ENCODE data around the gene KEL.

The KEL gene

DNA sequence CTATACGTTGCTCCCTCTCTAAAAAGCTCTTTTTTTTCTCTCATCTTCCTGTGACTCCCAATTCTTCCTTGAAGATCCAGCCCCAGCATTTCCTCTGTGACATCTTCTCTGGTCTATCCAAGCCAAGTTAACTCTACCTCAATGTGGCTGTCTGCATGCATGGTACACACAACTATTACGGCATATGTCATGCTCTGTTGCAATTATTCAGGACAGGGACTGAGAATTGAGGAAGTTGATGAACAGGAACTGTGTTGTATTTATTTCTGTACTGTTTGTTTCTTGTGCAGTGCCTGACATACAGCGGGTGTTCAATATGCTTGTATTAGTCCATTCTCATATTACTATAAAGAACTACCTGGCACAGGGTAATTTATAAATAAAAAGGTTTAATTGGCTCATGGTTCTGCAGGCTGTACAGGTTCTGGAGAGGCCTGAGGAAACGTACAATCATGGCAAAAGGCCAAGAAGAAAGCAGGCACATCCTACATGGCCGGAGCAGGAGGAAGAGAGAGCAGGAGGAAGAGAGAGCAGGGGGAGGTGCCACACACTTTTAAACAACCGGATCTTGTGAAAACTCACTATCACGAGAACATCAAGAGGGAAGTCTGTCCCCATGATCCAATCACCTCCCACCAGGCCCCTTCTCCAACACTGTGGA lies 34.9 kb downstream of the KEL start:
- DNase-seq (ENCODE audit: low spot score): no peak

DNA sequence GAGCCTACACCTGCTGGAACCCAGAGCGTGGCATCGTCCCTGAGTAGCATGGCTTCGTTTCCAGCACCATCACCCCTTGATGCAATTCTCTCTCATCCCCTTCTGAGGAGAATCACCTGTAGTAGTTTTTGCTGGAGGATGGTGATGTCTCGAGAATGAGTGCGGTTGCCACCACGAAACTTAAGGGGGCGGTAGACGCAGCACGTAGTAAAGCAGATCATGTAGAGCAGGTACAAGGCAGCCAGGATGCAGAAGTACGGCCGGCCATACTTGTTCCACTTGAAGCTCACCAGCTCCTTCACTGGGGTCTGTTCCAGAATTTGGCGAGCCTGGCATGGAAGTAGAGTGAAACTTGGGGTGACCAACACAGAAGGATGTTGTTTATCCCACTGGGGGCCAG lies 36.8 kb downstream of the KEL start:
- no peak for DNase-seq (ENCODE audit: low spot score)

DNA sequence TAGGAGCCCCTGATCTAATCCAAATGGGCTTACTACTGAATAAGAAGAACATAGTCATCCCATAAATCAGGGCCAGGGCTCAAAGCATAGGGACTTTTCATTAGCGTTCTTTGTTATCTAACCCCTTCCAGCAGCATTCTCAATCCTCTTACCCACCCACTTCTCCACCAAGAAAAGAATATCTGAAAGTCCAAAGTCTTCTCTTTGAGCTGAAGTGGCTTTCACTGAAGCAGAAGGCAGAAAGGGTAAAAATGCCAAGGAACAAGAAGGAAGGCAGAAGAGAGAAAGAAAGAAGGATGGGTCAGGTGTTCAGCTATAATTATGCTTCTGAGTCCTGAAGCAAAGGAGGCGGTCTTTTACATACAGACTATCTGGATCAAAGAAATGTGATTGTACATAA lies 38.8 kb downstream of the KEL start:
- no peak for DNase-seq (ENCODE audit: low spot score)

DNA sequence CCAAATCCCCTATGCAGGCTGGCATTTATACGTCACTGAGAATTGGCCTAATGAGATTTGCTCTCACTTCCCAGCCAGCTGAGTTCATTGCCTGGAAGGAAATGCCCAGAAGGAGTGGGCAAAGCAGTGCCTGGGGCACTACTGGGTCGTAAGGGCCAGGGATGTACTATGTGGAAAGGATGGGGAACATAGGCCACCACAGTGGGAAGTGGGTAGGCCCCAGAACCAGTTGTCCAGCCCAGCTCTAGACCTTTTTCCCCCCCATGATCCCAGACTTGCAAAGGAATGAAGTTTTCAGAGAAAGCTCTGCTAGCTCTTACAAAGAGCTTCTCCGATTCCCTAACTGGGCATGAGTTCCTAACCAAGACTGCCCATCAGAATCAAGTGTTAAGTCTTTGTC lies 42.5 kb downstream of the KEL start:
- no peak for DNase-seq (ENCODE audit: low spot score)

DNA sequence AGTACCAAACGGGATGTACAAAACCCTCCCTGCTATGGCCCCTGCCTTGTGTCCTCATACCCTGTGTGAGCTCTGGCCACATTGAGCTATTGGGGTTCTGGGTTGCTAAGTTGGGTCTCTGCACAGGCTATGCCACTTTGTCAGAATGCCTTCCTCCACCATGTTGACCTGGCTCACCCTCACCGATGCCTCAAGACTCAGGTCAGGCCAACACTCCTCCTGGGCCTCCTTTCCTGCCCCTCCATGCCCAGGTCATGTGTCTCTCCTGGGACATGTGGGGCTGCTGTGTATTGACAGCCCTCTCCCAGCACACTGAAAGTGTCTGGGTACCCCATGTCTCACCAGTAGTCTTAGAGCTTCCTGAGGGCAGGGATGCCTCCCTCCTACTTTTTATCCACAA lies 43.3 kb downstream of the KEL start:
- no peak for DNase-seq (ENCODE audit: low spot score)

DNA sequence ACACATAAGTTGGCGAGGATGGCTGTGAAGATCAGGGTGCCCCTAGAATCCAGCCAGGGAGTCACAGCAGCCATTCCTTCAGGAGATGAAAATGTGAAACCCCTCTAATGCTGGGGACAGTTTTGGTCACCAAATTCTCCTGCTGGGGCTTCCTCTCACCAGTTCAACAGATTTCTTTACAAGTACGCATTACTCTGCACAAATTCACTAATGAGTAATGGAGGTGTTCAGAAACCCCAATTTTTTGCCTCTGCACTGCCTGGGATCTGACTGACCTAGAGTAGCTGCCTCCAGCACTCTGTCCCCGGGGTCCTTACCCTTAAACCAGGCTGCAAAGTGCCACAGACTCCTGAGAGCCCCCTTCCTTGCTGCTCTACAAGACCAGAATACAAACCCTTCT lies 44.7 kb downstream of the KEL start:
- no peak for DNase-seq (ENCODE audit: low spot score)

DNA sequence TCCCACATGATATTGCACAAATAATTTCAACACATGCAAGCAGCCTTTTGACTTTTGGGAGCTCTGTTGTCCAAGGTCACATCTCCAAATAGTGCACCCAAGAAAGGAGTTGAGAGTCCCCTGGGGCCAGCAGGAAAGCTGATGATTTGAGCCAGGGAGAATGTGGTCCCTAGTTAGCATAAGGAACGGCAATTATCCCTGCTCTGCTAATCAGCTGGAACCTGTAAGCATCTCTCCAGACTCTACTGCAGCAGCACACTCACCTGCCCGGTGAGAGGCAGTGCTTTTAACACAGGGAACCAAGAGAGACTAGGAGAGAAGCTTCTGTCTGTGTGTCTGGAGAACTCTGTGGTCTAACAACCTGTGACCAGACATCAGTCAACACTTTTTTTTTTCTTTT lies 45.7 kb downstream of the KEL start:
- no peak for DNase-seq (ENCODE audit: low spot score)

DNA sequence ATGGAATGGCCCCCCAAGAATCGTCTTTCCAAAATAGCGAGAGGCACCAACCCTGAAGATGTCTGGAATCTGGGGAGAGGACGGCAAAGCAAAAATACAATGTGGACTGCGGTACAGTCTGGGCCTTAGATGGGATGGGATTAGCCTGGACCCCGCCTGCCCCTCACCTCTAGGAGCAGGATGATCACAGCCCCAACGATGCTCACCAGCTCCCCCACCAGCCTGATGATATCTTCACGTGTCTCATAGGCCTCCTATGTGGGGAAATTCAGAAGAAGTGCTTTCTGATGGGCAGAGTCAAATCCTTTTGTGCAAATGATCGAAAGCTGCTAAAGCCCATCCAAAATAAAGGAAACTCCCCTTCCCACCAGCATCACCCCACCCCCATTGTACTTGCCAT lies 46.8 kb downstream of the KEL start:
- no peak for DNase-seq (ENCODE audit: low spot score)

DNA sequence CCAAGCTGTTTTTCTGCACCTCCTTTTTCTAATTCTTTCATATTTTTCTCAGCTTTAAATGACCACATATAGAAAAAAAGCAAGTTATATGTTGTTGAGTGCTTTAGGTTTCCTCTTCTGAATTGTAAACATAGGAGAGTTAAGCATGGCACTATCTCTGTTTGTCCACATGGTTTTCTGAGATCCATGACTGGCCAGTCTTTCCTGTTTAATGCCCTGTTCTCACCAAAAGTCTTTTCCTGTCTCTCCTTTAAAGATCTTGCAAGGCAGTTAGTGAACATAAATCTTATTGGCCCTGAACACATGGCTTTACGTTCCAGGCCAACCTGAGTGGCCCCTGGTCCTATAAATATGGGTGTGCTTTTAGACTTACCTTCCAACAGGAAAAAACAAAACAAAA lies 48.0 kb downstream of the KEL start:
- DNase-seq (ENCODE audit: low spot score): no peak

DNA sequence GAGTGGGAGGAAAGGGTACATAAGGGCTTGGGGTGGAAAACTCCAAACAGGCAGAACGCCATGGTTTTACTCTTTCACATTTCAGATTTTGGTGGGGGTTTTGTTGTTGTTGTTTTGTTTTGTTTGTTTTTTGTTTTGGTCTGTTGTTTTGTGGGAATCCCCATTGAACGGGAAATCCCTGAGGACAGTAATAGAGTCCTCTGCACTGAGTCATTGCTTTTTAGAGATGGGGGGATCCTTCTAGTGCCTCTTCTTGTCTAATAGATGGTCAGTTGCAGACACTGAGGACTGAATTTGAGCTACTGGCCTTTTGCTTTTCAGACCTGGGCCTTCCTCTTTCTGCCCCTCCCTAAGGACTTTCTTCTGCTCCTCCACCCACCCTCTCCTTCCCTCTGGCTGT lies 48.6 kb downstream of the KEL start:
- DNase-seq (ENCODE audit: low spot score): no peak

DNA sequence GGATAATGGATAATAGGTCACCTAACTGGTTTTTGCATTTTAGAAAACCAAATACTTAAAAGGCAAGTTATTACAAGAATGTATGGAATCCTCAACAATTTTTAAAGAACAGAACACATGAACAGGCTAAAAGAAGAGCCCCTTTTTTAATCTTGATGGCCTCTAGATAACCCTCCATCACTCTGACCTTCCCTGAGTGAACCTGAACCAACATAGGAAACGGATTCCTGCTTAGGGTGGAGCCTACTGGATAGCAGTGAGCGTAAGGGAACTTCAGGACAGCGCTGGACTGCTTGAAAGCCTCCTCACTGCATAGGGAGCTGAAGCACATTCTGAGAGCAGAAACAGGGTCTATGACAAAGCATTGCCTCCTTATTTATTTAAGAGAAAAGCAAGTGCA lies 49.1 kb downstream of the KEL start:
- DNase-seq (ENCODE audit: low spot score): no peak

DNA sequence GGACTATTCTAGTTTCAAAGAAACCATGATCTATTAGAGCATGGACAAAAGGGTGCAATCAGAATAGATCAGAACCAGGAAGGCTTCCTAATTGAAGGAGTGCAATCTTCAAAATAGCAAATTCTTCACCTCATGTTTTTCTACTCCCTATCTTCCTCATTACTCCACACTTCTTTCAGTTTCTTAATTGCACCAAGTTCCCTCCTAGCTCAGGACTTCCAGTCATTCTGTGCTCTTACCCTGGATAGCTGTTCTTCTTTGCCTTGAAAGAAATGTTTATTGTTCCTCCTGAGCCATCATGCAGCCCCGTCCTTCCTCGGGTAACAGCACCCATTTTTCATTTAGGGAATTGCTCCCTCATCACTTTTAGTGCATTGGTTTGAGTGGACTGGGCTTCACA lies 51.7 kb downstream of the KEL start:
- no peak for DNase-seq (ENCODE audit: low spot score)

DNA sequence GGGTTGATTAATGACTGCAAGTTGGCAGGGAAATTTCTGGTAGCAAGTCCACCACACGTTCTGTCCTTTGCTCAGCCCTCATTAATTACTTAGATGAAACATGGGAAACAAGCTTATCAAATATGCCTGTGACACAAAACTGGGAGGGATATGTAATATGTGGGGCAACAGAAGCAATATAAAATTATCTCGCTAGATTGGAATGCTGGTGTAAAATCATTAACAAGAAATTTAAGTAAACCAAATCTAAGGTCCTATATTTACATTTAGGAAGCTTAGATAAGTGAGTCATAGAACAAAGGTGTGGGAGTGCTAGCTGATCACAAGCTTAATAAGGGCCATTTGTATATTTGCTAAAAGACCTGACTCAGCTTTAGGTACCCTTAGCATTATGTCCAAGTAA lies 52.1 kb downstream of the KEL start:
- no peak for DNase-seq (ENCODE audit: low spot score)

DNA sequence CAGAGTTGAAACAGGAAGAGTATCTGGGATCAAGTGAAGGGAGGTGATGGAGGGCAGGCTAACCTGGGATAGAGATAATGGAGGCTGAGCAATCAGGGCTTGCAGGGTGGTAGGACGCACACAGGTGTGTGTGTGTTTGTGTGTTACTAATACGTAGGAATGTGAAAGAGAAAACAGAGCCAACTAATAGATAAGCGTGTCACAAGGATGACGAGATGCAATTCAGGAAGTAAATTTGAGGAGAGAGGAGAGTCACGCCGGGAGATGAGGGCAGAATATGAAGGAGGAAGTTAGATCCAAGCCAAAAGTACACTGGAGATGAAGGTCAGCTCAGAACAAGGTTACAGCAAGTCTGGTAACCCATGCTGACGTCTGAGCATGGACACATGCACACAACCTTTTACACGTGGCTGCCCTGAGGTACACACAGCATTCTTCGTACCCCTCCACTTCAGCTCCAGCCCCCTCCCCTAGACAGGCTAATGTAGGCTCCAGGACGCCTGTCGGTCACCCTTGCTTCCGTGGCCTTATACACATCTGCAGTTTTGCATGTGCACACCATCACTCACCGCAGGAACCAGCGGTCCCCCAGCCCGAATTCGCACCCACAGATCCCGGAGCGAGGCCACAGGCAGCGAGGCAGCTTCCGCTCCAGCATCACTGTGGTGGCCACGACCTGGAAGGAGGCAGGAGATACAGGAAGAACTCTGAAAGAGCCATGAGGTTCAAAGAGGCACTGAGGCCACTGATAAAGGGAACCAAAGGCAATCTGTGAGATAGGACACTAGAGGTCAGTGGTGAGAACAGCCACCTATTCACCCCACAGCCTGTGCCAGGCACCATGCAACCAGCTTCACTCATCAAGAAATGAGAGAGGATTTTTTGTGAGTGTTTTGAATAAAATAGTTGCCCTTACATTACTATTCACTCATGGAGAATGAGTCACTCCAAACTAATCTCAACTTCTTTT lies 53.0 kb downstream of the KEL start:
- no peak for DNase-seq (ENCODE audit: low spot score)

DNA sequence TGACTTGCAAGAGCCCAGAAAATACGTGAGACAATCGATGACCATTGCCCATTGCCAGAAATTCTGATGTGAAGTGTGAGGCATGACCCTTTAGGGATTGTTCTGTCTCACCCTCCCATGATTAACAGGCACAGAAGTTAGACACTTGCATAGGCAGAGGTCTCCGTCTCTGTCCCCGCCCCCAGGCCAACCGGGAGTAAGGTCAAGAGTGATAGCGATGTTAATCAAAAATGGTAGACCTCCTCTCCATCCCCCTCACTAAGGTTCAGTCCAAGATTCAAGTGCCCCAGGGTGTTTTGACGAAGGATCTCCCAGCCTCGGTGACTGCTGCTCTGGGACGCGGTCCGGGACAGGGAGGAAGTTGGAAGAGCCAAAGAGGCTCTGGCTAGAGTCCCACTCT lies 53.9 kb downstream of the KEL start:
- DNase-seq (ENCODE audit: low spot score): no peak

DNA sequence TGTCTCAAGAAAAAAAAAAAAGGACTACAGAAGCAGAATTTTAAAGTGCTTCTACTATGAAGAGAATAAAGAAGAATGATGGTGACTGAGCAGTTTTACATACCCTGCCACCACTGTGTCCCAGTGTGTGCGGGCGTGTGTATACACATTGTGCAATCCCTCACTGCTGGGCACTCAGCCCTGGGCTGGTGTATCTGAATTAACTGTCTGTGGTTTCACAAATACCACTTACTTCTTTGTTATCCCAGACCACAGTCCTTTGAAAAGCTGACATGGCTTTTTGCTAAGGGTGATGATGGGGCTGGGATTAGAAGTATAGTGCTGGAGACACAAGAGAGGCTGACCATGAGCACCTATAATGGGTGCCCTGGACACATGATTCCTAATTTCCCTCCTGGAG lies 55.5 kb downstream of the KEL start:
- no peak for DNase-seq (ENCODE audit: low spot score)

DNA sequence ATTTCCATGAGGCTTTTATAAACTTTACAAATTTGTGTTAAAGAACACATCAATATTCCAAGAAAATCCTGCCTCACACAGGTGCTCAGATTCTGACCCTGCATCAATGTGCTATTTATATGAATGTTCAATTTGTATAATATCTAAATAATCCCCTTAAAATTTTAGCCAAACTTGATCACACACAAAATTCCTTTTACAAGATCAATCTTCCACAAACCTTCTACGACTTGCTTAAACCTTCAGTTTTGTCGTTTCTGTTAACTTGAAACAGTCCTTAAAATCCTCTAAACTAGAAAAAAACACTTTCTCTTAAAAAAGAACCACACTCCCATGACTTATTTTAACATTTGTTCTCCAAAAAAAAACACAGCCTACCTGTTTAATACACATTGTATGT lies 56.4 kb downstream of the KEL start:
- DNase-seq (ENCODE audit: low spot score): no peak

DNA sequence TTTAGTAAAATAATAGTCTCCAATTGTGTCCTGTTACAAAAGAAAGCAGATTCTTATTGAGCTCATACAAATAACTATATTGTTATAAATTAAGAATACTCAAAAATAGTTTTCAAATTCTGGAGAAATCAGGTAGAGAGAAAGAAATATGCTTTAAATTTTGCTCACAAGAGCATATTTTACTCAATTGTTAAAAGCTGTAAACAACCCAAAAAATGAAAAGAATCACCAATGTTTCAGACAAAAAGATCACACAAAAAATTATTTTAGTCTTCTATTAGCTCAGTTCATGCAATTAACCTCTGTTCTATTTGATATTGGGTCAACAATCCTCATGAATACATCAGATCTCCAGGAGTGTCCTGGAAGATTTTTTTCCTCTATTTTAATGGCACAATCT lies 58.0 kb downstream of the KEL start:
- no peak for DNase-seq (ENCODE audit: low spot score)

DNA sequence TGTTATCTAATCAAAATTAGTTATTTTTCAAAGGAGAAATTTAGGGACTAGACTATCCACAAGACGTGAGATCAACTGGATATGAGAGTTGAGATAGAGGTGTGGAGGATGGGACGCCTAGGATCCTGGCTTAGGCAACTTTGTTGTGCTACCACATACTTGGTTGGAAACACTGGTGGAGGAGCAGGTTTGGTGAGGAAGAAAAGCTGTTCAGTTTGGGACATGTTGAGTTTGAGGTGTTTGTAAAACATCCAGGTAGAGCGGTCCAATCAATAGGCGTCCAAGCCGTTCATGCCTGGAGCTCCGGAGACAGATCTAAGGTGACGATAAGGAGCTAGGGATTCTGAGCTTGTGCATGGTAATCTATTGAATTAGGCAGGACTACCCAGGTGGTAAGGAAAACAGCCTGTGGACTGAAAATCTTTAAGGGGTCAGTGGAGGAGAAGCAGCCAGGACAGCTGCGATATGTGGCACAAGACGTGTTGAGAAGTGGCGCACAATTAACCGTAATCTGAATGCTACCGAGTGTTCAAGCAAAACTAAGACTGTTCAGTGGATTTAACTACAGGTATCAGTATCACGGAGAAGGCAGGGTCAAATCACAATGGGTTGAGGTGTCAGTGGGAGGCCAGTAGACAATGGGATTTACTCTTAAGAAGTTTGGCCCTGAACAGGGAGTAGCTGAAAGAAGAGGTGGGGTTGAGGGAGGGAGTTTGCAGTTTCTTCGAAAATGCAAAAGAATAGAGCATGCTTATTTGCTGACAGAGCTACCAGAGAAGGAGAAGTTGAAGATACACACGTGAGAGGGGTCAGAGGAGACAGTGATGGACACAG lies 60.5 kb downstream of the KEL start:
- DNase-seq (ENCODE audit: low spot score): no peak

DNA sequence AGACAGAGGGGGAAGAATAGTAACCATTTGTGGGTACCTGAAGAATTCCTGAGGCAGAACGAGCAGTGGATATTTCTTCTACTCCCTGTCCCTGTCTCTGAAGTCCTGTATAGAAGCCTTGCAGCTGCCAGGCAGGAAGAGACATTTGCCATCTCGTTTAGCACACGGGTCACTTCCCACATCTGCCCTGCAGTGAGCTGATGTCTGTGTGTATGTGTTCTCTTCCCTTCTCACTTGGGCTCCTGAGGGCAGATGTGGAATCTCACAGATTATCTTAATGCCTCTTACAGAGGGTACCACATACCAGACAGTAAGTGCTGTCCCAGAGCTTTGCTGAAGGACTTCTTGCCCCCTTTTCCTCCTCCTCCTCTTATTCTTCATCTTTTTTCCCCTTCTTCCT lies 62.5 kb downstream of the KEL start:
- DNase-seq (ENCODE audit: low spot score): no peak

DNA sequence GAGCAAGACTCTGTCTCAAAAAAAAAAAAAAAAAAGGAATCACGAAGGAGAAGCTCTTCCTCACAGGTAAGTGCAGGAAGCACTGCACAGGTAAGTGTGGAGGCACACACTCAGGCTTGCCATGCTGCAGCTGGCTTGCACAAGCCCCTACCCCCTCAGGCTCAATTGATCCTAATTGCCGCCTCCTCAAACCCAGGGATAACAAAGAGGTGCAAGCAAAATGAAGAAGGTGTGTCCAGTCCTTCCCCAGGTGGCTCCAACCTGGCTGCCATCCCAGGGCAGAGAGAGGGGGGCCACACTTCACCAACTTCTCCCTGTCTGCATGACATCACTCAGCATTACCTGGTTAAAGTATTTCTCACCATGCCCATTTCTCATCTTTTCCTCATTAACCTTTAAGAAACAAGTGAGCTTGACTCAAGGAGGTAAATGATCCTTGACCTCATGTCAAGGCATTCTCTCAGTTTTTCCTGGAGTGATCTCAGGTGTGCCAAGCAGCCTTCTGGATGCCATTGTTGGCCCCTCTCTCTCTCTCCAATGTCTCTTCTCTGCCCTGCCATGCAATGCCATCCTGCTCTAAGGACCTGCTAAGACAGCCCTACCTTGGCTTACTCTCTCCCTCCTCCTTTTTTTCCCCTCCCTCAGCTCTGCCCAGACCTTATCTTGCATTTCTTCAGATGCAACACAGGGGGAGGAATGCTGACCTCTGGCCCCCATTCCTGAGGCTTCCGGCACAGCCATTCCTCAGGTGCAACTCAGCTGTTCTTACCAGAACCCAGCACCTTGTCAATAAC lies 63.6 kb downstream of the KEL start:
- no peak for DNase-seq (ENCODE audit: low spot score)

DNA sequence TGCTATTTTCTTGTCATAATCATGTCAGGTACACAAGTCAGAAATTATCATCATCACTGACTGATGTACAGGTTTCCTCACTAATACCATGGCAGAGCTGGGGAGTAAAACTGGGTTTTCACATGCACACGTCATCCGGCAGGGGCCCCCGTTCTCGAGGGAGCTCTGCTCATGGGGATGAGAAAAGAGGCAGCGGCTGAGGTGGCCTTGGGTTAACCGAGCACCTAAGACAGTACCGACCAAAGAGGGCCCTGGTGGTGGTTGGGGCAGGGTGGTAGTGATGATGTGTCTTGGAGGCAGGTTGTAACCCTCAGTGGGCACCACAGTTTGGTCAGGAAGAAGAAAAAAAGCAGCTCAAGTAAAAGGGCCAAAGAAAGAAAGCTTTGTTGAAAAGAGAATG lies 64.5 kb downstream of the KEL start:
- no peak for DNase-seq (ENCODE audit: low spot score)
